Inferior parietal cortex (tissue), 1 donor: ENCODE results near the gene SERPINA12.
"Not testable (repeated sequence)": the region's sequence is repeated elsewhere in the genome, so short reads cannot be mapped to it uniquely, and the experiment has no call there.

ENCODE experiments used
- DNase-seq: peaks from one replicate; pipeline ENCODE4 v3.0.0-alpha.2; 2016; ENCODE audit errors: extremely low spot score

Gene SERPINA12

GRCh38 chr14:94538070-94538740 is 28.9 kb upstream of the SERPINA12 start:
- no peak for DNase-seq

GRCh38 chr14:94536836-94537235 is 27.6 kb upstream of the SERPINA12 start:
- no peak for DNase-seq

GRCh38 chr14:94535506-94535905 is 26.2 kb upstream of the SERPINA12 start:
- DNase-seq: no peak

GRCh38 chr14:94532447-94532846 is 23.2 kb upstream of the SERPINA12 start:
- no peak for DNase-seq

GRCh38 chr14:94531187-94531586 is 21.9 kb upstream of the SERPINA12 start:
- DNase-seq: no peak

- no peak for DNase-seq
These were observed 14.8 kb upstream of the SERPINA12 start for GRCh38 chr14:94524093-94524492.

- DNase-seq: no peak
These were observed 14.0 kb upstream of the SERPINA12 start for GRCh38 chr14:94523265-94523664.

GRCh38 chr14:94522115-94522724 is 13.0 kb upstream of the SERPINA12 start:
- DNase-seq: no peak

GRCh38 chr14:94521375-94522114 is 12.3 kb upstream of the SERPINA12 start:
- DNase-seq: no peak

GRCh38 chr14:94517641-94518257 is 8.5 kb upstream of the SERPINA12 start:
- DNase-seq: no peak

- DNase-seq: no peak
These were observed 8.0 kb upstream of the SERPINA12 start for GRCh38 chr14:94517248-94517640.

GRCh38 chr14:94515856-94516255 is 6.6 kb upstream of the SERPINA12 start:
- DNase-seq: no peak

GRCh38 chr14:94515426-94515825 is 6.2 kb upstream of the SERPINA12 start:
- no peak for DNase-seq

GRCh38 chr14:94514351-94514750 is 5.1 kb upstream of the SERPINA12 start:
- DNase-seq: no peak

- not testable (repeated sequence) for DNase-seq
These were observed 1.2 kb upstream of the SERPINA12 start for GRCh38 chr14:94510481-94510880.

- no peak for DNase-seq
These were observed 3.6 kb downstream of the SERPINA12 start for GRCh38 chr14:94505641-94506040.

GRCh38 chr14:94505206-94505605 is 4.1 kb downstream of the SERPINA12 start:
- no peak for DNase-seq

- no peak for DNase-seq
These were observed 7.4 kb downstream of the SERPINA12 start for GRCh38 chr14:94501588-94502516.

GRCh38 chr14:94500264-94500663 is 9.0 kb downstream of the SERPINA12 start:
- DNase-seq: no peak

- DNase-seq: no peak
These were observed 9.6 kb downstream of the SERPINA12 start for GRCh38 chr14:94499673-94500072.

- DNase-seq: no peak
These were observed 11.1 kb downstream of the SERPINA12 start for GRCh38 chr14:94498215-94498614.
